HepG2 (cell line): ENCODE data around the gene ZSCAN21. TPM values are rescaled to one million over a fixed set of nuclear protein-coding genes. Genes with fewer than 3 reads are reported as not detected.

Experiments
- ARNTL ChIP-seq: sonication (generic); formaldehyde crosslinking; IDR thresholded peaks from 2 replicates; pipeline ENCODE4 v1.4.0; 2020; ENCODE audit warnings: mild to moderate bottlenecking, missing genetic modification reagents
- ETV5 ChIP-seq: IDR thresholded peaks from 2 replicates; pipeline ENCODE4 v1.6.1; 2018; ENCODE audit warnings: missing biosample characterization, missing genetic modification reagents, inconsistent platforms, borderline replicate concordance
- ETV6 ChIP-seq: sonication (generic); formaldehyde crosslinking; conservative IDR thresholded peaks from 2 replicates; pipeline ENCODE4 v1.4.0; 2020; ENCODE audit warnings: missing genetic modification reagents
- HDAC6 ChIP-seq: fragments of 200-600 bp; sonication (generic); IDR thresholded peaks from 2 replicates; pipeline ENCODE4 v1.7.0; 2017; ENCODE audit warnings: mild to moderate bottlenecking, antibody characterized with exemption, low read length, low read depth
- HMG20B ChIP-seq: conservative IDR thresholded peaks from 2 replicates; pipeline ENCODE4 v1.6.1; 2016; ENCODE audit warnings: missing genetic modification reagents, missing compliant biosample characterization
- KDM3A ChIP-seq: IDR thresholded peaks from 2 replicates; pipeline ENCODE4 v1.6.1; 2018; ENCODE audit warnings: low read depth, missing compliant biosample characterization
- MED8 ChIP-seq: sonication (generic); formaldehyde crosslinking; IDR thresholded peaks from 2 replicates; pipeline ENCODE4 v1.8.1; 2023; ENCODE audit warnings: mild to moderate bottlenecking, missing genetic modification reagents; ENCODE audit not compliant: insufficient replicate concordance
- MEIS1 ChIP-seq: sonication (generic); formaldehyde crosslinking; IDR thresholded peaks from 2 replicates; pipeline ENCODE4 v1.9.0; 2021; ENCODE audit warnings: mild to moderate bottlenecking, missing genetic modification reagents, moderate library complexity, borderline replicate concordance
- NCOA1 ChIP-seq: sonication (generic); formaldehyde crosslinking; IDR thresholded peaks from 2 replicates; pipeline ENCODE4 v1.9.0; 2021; ENCODE audit warnings: missing genetic modification reagents
- PHB2 ChIP-seq: fragments of 450-650 bp; IDR thresholded peaks from 2 replicates; pipeline ENCODE4 v1.6.1; 2018; ENCODE audit not compliant: partially characterized antibody
- SRF ChIP-seq: IDR thresholded peaks from 2 replicates; pipeline ENCODE4 v1.6.1; 2011; ENCODE audit warnings: mild to moderate bottlenecking, low read depth, low read length, moderate library complexity
- TEAD3 ChIP-seq: optimal IDR thresholded peaks from 2 replicates; pipeline ENCODE3; 2016; ENCODE audit warnings: borderline replicate concordance
- YEATS4 ChIP-seq: sonication (generic); formaldehyde crosslinking; IDR thresholded peaks from 2 replicates; pipeline ENCODE4 v1.4.0; 2020; ENCODE audit warnings: missing genetic modification reagents, borderline replicate concordance
- ZFP82 ChIP-seq: sonication (generic); formaldehyde crosslinking; IDR thresholded peaks from 2 replicates; pipeline ENCODE4 v1.5.1; 2020; ENCODE audit warnings: mild to moderate bottlenecking, missing genetic modification reagents, borderline replicate concordance
- ZNF20 ChIP-seq: sonication (generic); formaldehyde crosslinking; IDR thresholded peaks from 2 replicates; pipeline ENCODE4 v1.4.0; 2020; ENCODE audit warnings: mild to moderate bottlenecking, moderate library complexity, missing genetic modification reagents
- ZNF205 ChIP-seq: IDR thresholded peaks from 2 replicates; pipeline ENCODE4 v1.6.1; 2018; ENCODE audit warnings: missing biosample characterization, missing genetic modification reagents
- ZNF230 ChIP-seq: sonication (generic); formaldehyde crosslinking; IDR thresholded peaks from 2 replicates; pipeline ENCODE4 v1.4.0; 2020; ENCODE audit warnings: mild to moderate bottlenecking, missing genetic modification reagents
- ZNF460 ChIP-seq: sonication (generic); formaldehyde crosslinking; IDR thresholded peaks from 2 replicates; pipeline ENCODE4 v1.5.1; 2020; ENCODE audit warnings: missing genetic modification reagents, mild to moderate bottlenecking, borderline replicate concordance
- ZNF770 ChIP-seq: sonication (generic); formaldehyde crosslinking; IDR thresholded peaks from 2 replicates; pipeline ENCODE4 v1.5.0; 2020; ENCODE audit warnings: mild to moderate bottlenecking, missing genetic modification reagents
- ZNF891 ChIP-seq: sonication (generic); formaldehyde crosslinking; IDR thresholded peaks from 2 replicates; pipeline ENCODE4 v1.5.0; 2020; ENCODE audit warnings: mild to moderate bottlenecking, missing genetic modification reagents
- polyA plus RNA-seq, 8 experiments: library from polyadenylated mRNA; depleted of rRNA in 3 of 8; stranded (reverse) in 7 of 8; unstranded in 1 of 8; fragments of >200 nt; fragmentation: Illumina TruSeq in 4 of 8; extraction: Trizol in 4 of 8; gene quantifications; 2 replicates each; pipeline versions ENCODE4 v1.2.1 to v1.2.3, GENCODE V29; 2011 to 2016; ENCODE audit warnings: low read depth in 4 of 8, missing spikeins in 1 of 8, mixed read lengths in 1 of 8; ENCODE audit not compliant: insufficient read depth in 1 of 8
- total RNA-seq, 5 experiments: library from RNA; depleted of rRNA; stranded (reverse); fragments of >200 nt; fragmentation: Illumina TruSeq; extraction: Trizol; gene quantifications; 2 replicates each; pipeline ENCODE4 v1.2.3, GENCODE V29; 2016; ENCODE audit warnings: low read depth in 1 of 5
- TF ChIP-seq, protein P1 (sequence below): sonication (generic); formaldehyde crosslinking; IDR thresholded peaks from 2 replicates; pipeline ENCODE4 v1.4.0; 2020; ENCODE audit warnings: missing genetic modification reagents
- TF ChIP-seq, protein P2 (sequence below): sonication (generic); formaldehyde crosslinking; IDR thresholded peaks from 2 replicates; pipeline ENCODE4 v1.8.0; 2022; ENCODE audit warnings: mild to moderate bottlenecking, missing genetic modification reagents, moderate library complexity
- TF ChIP-seq, protein P3 (sequence below): sonication (generic); formaldehyde crosslinking; IDR thresholded peaks from 2 replicates; pipeline ENCODE4 v1.4.0; 2020; ENCODE audit warnings: mild to moderate bottlenecking, missing genetic modification reagents
- TF ChIP-seq, protein P4 (sequence below): sonication (generic); formaldehyde crosslinking; IDR thresholded peaks from 2 replicates; pipeline ENCODE4 v1.4.0; 2020; ENCODE audit warnings: mild to moderate bottlenecking, missing genetic modification reagents, borderline replicate concordance

Gene ZSCAN21
- total and polyA plus RNA-seq, 2 of the 13 experiments (the other 11 are each of a cell fraction or from before 2014, with no cell fraction given) = 7.0 to 10.0 TPM

DNA sequence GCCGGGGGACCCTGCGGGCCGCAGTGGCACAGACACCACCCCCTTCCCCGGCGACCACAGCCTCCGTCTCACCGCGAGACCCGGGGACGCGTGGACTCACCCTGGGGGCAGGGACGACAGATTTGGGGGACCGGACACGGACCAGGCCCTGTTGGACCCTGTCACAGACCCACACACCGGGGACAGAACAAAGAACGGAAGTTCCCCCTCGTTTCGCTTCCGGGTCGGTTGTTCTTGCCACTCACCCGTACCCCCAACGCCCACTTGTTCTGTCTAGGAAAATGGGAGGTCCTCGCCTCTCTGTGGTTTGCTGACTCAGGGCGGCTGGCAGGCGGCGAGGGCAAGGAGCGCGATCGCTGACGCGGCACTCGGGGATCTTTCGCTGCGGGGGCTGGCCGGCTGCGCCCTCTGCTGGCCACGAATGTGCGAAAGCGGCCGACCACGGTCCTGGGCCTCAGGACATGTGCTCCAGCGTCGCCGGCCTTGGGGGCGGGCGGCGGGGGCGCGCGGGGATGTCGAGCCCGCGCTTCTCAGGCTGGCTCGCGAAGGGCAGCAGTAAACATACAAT, 32.0 kb downstream of the ZSCAN21 start, which contains the start of gene ZNF3 (continued):
- TF ChIP-seq ZNF770 (CRISPR knock-in tag) (peak; percentile 81), TEAD3 (CRISPR knock-in tag) (peak; percentile 64), MED8 (CRISPR knock-in tag) (peak; percentile 93), HDAC6 (no peak), ETV5 (CRISPR knock-in tag) (peak; percentile 57), ZNF891 (CRISPR knock-in tag) (peak; percentile 85), HMG20B (peak; percentile 63; the same call in 1 of the 2 replicates), ZNF205 (CRISPR knock-in tag) (peak; percentile 94), SRF (0 out of 2 replicates have a peak, but pooled peaks have one; percentile 1), ZNF20 (CRISPR knock-in tag) (peak; percentile 92; the same call in 1 of the 2 replicates), YEATS4 (CRISPR knock-in tag) (peak; percentile 95), KDM3A (peak; percentile 100), ZNF230 (CRISPR knock-in tag) (peak; percentile 55; the same call in 1 of the 2 replicates), PHB2 (no peak), ARNTL (peak; percentile 68), MEIS1 (CRISPR knock-in tag) (no peak), ZFP82 (CRISPR knock-in tag) (peak; percentile 90), ETV6 (CRISPR knock-in tag) (0 out of 2 replicates have a peak, but pooled peaks have one; percentile 41), NCOA1 (peak; percentile 85), ZNF460 (no peak; the same call in 1 of the 2 replicates)
- TF ChIP-seq, protein P1, sequence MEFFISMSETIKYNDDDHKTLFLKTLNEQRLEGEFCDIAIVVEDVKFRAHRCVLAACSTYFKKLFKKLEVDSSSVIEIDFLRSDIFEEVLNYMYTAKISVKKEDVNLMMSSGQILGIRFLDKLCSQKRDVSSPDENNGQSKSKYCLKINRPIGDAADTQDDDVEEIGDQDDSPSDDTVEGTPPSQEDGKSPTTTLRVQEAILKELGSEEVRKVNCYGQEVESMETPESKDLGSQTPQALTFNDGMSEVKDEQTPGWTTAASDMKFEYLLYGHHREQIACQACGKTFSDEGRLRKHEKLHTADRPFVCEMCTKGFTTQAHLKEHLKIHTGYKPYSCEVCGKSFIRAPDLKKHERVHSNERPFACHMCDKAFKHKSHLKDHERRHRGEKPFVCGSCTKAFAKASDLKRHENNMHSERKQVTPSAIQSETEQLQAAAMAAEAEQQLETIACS (CRISPR knock-in tag) = peak; percentile 98
- TF ChIP-seq, protein P2, sequence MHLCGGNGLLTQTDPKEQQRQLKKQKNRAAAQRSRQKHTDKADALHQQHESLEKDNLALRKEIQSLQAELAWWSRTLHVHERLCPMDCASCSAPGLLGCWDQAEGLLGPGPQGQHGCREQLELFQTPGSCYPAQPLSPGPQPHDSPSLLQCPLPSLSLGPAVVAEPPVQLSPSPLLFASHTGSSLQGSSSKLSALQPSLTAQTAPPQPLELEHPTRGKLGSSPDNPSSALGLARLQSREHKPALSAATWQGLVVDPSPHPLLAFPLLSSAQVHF (CRISPR knock-in tag) = peak; percentile 84; the same call in 1 of the 2 replicates
- TF ChIP-seq, protein P3, sequence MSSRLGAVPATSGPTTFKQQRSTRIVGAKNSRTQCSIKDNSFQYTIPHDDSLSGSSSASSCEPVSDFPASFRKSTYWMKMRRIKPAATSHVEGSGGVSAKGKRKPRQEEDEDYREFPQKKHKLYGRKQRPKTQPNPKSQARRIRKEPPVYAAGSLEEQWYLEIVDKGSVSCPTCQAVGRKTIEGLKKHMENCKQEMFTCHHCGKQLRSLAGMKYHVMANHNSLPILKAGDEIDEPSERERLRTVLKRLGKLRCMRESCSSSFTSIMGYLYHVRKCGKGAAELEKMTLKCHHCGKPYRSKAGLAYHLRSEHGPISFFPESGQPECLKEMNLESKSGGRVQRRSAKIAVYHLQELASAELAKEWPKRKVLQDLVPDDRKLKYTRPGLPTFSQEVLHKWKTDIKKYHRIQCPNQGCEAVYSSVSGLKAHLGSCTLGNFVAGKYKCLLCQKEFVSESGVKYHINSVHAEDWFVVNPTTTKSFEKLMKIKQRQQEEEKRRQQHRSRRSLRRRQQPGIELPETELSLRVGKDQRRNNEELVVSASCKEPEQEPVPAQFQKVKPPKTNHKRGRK (CRISPR knock-in tag) = no peak
- TF ChIP-seq, protein P4, sequence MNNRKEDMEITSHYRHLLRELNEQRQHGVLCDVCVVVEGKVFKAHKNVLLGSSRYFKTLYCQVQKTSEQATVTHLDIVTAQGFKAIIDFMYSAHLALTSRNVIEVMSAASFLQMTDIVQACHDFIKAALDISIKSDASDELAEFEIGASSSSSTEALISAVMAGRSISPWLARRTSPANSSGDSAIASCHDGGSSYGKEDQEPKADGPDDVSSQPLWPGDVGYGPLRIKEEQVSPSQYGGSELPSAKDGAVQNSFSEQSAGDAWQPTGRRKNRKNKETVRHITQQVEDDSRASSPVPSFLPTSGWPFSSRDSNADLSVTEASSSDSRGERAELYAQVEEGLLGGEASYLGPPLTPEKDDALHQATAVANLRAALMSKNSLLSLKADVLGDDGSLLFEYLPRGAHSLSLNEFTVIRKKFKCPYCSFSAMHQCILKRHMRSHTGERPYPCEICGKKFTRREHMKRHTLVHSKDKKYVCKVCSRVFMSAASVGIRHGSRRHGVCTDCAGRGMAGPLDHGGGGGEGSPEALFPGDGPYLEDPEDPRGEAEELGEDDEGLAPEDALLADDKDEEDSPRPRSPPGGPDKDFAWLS (CRISPR knock-in tag) = no peak
